NB4 (cell line): Measurements from ENCODE around the gene ACD.

ENCODE experiments used
- CTCF ChIP-seq: IDR thresholded peaks from one replicate; pipeline ENCODE4 v1.5.1; 2012; ENCODE audit warnings: low read depth, low read length
- MAX ChIP-seq: IDR thresholded peaks from 2 replicates; pipeline ENCODE4 v1.6.1; 2011; ENCODE audit warnings: low read depth, low read length
- POLR2A ChIP-seq: IDR thresholded peaks from 2 replicates; pipeline ENCODE4 v1.6.1; 2011; ENCODE audit warnings: mild to moderate bottlenecking; ENCODE audit not compliant: insufficient read length; ENCODE audit errors: extremely low read depth

GRCh38 chr16:67663877-67664222 is 3.8 kb upstream of the ACD start:
- TF ChIP-seq CTCF (no peak), POLR2A (no peak), MAX (no peak)
